ENCODE results near the gene SDR42E2.

DNA sequence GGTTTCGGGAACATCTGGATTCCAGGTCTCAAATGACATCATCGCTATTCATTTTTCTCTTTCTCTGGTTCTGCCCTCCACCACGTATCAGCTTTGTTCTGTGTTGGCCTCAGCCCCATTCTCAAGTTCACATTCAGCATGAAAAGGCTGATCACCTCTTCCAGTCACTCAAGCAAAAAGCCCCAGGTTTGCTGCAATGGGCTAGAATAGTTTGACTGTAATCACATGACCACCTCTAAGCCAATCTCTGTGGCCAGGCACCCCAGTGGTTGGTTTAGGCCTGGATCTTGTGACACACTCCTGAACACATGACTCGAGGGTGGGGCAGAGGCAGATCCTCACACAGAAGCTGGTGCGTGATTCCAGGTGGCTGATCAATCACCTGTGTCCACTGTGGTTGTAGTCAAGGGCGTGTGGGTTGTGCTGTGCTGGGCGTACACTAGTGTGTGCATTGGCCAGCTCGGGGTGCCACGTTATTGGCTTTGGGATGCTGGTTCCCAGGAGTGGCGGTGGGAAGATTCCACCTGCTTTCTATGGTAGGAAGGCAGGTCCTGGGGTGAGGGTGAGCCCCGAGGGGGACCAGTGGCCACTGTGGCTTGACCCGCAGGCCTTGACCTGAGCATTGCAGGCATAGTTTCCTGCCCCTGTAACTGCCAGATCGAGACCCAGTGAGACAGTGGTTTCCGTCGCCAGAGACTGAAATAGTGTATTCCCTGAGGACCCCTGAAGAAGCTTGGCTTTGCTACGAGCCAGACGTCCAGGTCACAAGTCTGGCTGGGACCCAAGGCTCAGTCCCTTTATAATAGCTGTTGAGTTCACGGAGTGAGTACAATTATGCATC lies 55.8 kb downstream of the SDR42E2 start:
- TF ChIP-seq EZH2 (IDR thresholded peaks at IDR 0.05; ENCODE audit: low read length, missing control alignments) = no peak
- TF ChIP-seq, protein P1, sequence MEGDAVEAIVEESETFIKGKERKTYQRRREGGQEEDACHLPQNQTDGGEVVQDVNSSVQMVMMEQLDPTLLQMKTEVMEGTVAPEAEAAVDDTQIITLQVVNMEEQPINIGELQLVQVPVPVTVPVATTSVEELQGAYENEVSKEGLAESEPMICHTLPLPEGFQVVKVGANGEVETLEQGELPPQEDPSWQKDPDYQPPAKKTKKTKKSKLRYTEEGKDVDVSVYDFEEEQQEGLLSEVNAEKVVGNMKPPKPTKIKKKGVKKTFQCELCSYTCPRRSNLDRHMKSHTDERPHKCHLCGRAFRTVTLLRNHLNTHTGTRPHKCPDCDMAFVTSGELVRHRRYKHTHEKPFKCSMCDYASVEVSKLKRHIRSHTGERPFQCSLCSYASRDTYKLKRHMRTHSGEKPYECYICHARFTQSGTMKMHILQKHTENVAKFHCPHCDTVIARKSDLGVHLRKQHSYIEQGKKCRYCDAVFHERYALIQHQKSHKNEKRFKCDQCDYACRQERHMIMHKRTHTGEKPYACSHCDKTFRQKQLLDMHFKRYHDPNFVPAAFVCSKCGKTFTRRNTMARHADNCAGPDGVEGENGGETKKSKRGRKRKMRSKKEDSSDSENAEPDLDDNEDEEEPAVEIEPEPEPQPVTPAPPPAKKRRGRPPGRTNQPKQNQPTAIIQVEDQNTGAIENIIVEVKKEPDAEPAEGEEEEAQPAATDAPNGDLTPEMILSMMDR (conservative IDR thresholded peaks at IDR 0.05 in 1 of 2, IDR thresholded peaks at IDR 0.05 in 1 of 2; ENCODE audit: low read depth in 1 of 2, low read length in 2 of 2) = no peak

Data from fibroblast of lung (primary cell).